Neutrophil (primary cell): ENCODE data around the gene TBC1D22A.

Experiments
- H3K27ac ChIP-seq: fragments of 200-600 bp; sonication (generic); 2 replicates; pipeline ENCODE4 v1.5.1; 2016; ENCODE audit warnings: mild to moderate bottlenecking, moderate library complexity
- H3K27me3 ChIP-seq: fragments of 200-600 bp; sonication (generic); 2 replicates; pipeline ENCODE4 v1.6.0; 2016; ENCODE audit warnings: mild to moderate bottlenecking
- H3K36me3 ChIP-seq: fragments of 200-600 bp; sonication (generic); 2 replicates; pipeline ENCODE4 v1.5.1; 2017
- H3K4me1 ChIP-seq, 2 experiments: fragments of 200-600 bp in 1 of 2; sonication (generic) in 1 of 2; 1 replicate in 1 of 2; 2 replicates in 1 of 2; pipeline versions ENCODE4 v1.5.1 to v1.6.1; 2013 to 2016; ENCODE audit warnings: low read depth in 1 of 2, low read length in 1 of 2, mild to moderate bottlenecking in 1 of 2, moderate library complexity in 1 of 2; ENCODE audit not compliant: control insufficient read depth in 1 of 2, insufficient read depth in 1 of 2
- H3K4me3 ChIP-seq, 2 experiments: fragments of 200-600 bp in 1 of 2; sonication (generic) in 1 of 2; 1 replicate in 1 of 2; 2 replicates in 1 of 2; pipeline ENCODE4 v1.5.1; 2013 to 2016; ENCODE audit warnings: low read depth in 1 of 2, low read length in 1 of 2, mild to moderate bottlenecking in 1 of 2, moderate library complexity in 1 of 2
- H3K9me3 ChIP-seq: fragments of 200-600 bp; sonication (generic); 2 replicates; pipeline ENCODE4 v1.5.1; 2016
- CTCF ChIP-seq: fragments of 200-600 bp; sonication (generic); IDR thresholded peaks from 2 replicates; pipeline ENCODE4 v1.5.1; 2016; ENCODE audit warnings: antibody characterized with exemption

Gene TBC1D22A

GRCh38 chr22:47051441-47052071 is 289.1 kb downstream of the TBC1D22A start:
- H3K4me1 ChIP-seq = no peaks in the 10 kb centered on the region
- peaks cover 13% of the 10 kb centered on the region for H3K36me3 ChIP-seq
- no peak for TF ChIP-seq CTCF
- no peak overlapping the region for H3K4me3 ChIP-seq
- no peaks in the 10 kb centered on the region for H3K9me3 ChIP-seq
- no peaks in the 10 kb centered on the region for H3K27me3 ChIP-seq
- H3K27ac ChIP-seq = no peak overlapping the region

GRCh38 chr22:47052236-47053012 is 290.0 kb downstream of the TBC1D22A start:
- Histone ChIP-seq H3K27ac (no peak overlapping the region), H3K4me1 (no peaks in the 10 kb centered on the region), H3K36me3 (peaks cover 15% of the 10 kb centered on the region), H3K4me3 (no peak overlapping the region), H3K27me3 (no peaks in the 10 kb centered on the region), H3K9me3 (no peaks in the 10 kb centered on the region)
- no peak for TF ChIP-seq CTCF

- no peaks in the 10 kb centered on the region for H3K27me3 ChIP-seq
- H3K4me3 ChIP-seq = no peak overlapping the region
- H3K36me3 ChIP-seq = peaks cover 20% of the 10 kb centered on the region
- TF ChIP-seq CTCF = no peak
- no peaks in the 10 kb centered on the region for H3K4me1 ChIP-seq
- no peaks in the 10 kb centered on the region for H3K9me3 ChIP-seq
- no peak overlapping the region for H3K27ac ChIP-seq
Observed at GRCh38 chr22:47053013-47053725, 290.7 kb downstream of the TBC1D22A start.

- no peaks in the 10 kb centered on the region for H3K9me3 ChIP-seq
- no peak overlapping the region for H3K27ac ChIP-seq
- H3K4me3 ChIP-seq = no peak overlapping the region
- TF ChIP-seq CTCF = no peak
- H3K27me3 ChIP-seq = no peaks in the 10 kb centered on the region
- no peaks in the 10 kb centered on the region for H3K4me1 ChIP-seq
- peaks cover 23% of the 10 kb centered on the region for H3K36me3 ChIP-seq
Observed at GRCh38 chr22:47053726-47054141, 291.3 kb downstream of the TBC1D22A start.

GRCh38 chr22:47054231-47055072 is 292.0 kb downstream of the TBC1D22A start:
- no peaks in the 10 kb centered on the region for H3K27me3 ChIP-seq
- H3K9me3 ChIP-seq = no peaks in the 10 kb centered on the region
- TF ChIP-seq CTCF = no peak
- no peak overlapping the region for H3K4me3 ChIP-seq
- no peak overlapping the region for H3K27ac ChIP-seq
- no peaks in the 10 kb centered on the region for H3K4me1 ChIP-seq
- H3K36me3 ChIP-seq = peaks cover 29% of the 10 kb centered on the region
